ENCODE measurements around the gene DLG2.

Gene DLG2

DNA sequence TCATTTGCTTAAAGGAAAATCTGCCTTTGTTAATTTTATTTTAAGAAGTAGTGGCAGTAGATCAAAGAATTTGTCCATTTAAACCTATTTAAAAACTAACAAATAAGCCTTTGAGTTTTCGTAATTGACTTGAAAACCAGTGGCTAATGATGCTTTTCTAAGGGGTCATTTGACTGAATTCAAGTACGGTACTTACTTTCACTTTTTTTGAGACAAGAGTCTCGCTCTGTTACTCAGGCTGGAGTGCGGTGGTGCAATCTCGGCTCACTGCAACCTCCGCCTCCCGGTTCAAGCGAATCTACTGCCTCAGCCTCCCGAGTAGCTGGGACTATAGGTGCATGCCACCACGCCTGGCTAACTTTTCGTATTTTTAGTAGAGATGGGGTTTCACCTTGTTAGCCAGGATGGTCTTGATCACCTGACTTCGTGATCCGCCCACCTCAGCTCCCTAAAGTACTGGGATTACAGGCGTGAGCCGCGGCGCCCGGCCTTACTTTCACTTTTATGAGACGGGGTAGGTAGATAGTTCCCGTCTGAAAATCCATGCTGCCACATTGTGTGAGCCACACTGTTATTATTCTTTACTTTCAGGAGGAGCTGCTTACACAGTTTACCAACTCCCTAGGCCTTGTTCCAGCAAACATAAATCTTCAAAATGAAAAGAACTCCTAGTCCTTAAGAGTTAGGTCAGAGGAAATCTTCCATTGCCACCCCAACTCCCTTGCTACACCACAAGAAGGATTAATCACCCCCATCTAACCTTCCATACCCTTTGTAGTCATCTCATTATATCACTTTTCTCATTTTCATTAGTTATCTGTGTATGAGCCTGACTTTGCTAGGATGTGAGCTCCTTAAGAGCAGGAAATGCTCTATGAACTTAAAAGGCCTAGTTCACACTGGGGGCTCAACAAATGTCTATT, 1414.4 kb downstream of the DLG2 start:
- Histone ChIP-seq H3K9ac (ENCODE audit: low read depth in 1 of 2, low read length in 2 of 2) (no peak overlapping the region), H3K4me3 (ENCODE audit: low read length in 2 of 2) (no peak overlapping the region)

DNA sequence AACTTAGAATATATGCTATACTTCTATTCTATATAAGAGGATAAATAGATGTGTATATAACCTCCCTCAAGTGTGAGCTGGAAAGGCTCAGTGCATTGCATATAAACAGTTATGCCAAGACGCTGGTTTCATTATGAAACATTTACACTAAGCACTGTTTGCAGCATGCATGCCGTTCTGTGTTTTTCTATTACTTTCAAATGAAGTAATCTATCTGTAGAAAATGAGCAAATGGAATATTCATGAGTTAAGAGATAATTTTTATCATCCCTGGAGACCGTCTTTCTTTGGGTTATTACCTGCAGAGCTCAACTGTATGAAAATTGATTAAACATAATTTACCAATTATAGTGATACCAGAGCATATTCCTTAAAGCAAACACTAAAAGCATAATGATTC, 1415.2 kb downstream of the DLG2 start:
- Histone ChIP-seq H3K27ac (ENCODE audit: low read depth in 2 of 2, low read length in 2 of 2) (no peak overlapping the region), H3K9ac (ENCODE audit: low read depth in 1 of 2, low read length in 2 of 2) (no peak overlapping the region), H3K9me3 (ENCODE audit: control insufficient read depth in 2 of 2, low read length in 2 of 2) (no peaks in the 10 kb centered on the region), H3K27me3 (ENCODE audit: control insufficient read depth in 2 of 2, insufficient read depth in 2 of 2, low read length in 2 of 2) (no peaks in the 10 kb centered on the region), H3K36me3 (ENCODE audit: control insufficient read depth in 2 of 2, insufficient read depth in 2 of 2, low read length in 2 of 2) (no peaks in the 10 kb centered on the region), H3K4me1 (ENCODE audit: control insufficient read depth in 2 of 2, insufficient read depth in 2 of 2, low read length in 2 of 2) (no peaks in the 10 kb centered on the region), H3K4me3 (ENCODE audit: low read length in 2 of 2) (no peak overlapping the region)

More for the DNA sequence above, 1414.4 kb downstream of the DLG2 start:
- no peaks in the 10 kb centered on the region for H3K4me1 ChIP-seq (ENCODE audit: control insufficient read depth in 2 of 2, insufficient read depth in 2 of 2, low read length in 2 of 2)
- H3K36me3 ChIP-seq (ENCODE audit: control insufficient read depth in 2 of 2, insufficient read depth in 2 of 2, low read length in 2 of 2), result no peaks in the 10 kb centered on the region
- no peak overlapping the region for H3K27ac ChIP-seq (ENCODE audit: low read depth in 2 of 2, low read length in 2 of 2)
- H3K9me3 ChIP-seq (ENCODE audit: control insufficient read depth in 2 of 2, low read length in 2 of 2), result no peaks in the 10 kb centered on the region
- H3K27me3 ChIP-seq (ENCODE audit: control insufficient read depth in 2 of 2, insufficient read depth in 2 of 2, low read length in 2 of 2), result no peaks in the 10 kb centered on the region

DNA sequence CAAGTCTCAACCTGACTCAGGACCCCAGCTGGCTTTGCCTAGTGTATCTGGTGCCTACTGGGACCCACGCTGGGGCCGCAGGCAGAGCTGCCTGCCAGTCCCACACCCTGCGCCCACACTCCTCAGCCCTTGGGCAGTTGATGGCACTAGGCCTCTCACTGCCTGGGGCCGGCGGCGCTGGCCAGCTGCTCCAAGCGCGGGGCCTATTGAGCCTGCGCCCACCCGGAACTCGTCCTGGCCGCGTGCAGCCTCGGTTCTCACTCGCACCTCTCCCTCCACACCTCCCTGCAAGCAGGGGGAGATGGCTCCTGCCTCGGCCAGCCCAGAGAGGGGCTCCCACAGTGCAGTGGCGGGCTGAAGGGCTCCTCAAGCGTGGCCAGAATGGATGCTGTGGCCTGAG, 1432.4 kb downstream of the DLG2 start:
- H3K4me1 ChIP-seq (ENCODE audit: control insufficient read depth in 2 of 2, insufficient read depth in 2 of 2, low read length in 2 of 2), result no peaks in the 10 kb centered on the region
- H3K27me3 ChIP-seq (ENCODE audit: control insufficient read depth in 2 of 2, insufficient read depth in 2 of 2, low read length in 2 of 2), result no peaks in the 10 kb centered on the region
- H3K27ac ChIP-seq (ENCODE audit: low read depth in 2 of 2, low read length in 2 of 2), result no peak overlapping the region
- no peaks in the 10 kb centered on the region for H3K9me3 ChIP-seq (ENCODE audit: control insufficient read depth in 2 of 2, low read length in 2 of 2)
- H3K36me3 ChIP-seq (ENCODE audit: control insufficient read depth in 2 of 2, insufficient read depth in 2 of 2, low read length in 2 of 2), result no peaks in the 10 kb centered on the region
- no peak overlapping the region for H3K4me3 ChIP-seq (ENCODE audit: low read length in 2 of 2)
- H3K9ac ChIP-seq (ENCODE audit: low read depth in 1 of 2, low read length in 2 of 2), result no peak overlapping the region

DNA sequence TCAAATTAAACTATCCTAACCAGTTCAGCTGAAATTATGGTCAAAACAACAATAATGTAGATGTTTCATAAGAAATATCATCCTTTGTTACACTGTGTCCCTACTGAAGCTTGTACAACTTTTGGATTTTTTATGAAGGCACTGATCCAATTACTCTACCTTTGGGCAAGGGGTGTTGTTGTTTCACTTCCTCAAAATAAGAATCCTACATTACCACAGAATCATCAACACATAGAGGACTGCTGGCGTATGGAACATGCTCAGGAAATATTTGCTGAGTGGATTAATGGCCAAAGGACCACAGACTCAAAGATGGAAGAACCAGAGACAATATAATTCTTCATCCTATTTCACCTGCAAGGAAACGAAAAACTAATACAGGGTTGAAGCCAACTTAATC, 1433.4 kb downstream of the DLG2 start:
- H3K9me3 ChIP-seq (ENCODE audit: control insufficient read depth in 2 of 2, low read length in 2 of 2), result no peaks in the 10 kb centered on the region
- no peak overlapping the region for H3K27ac ChIP-seq (ENCODE audit: low read depth in 2 of 2, low read length in 2 of 2)
- no peaks in the 10 kb centered on the region for H3K4me1 ChIP-seq (ENCODE audit: control insufficient read depth in 2 of 2, insufficient read depth in 2 of 2, low read length in 2 of 2)
- H3K36me3 ChIP-seq (ENCODE audit: control insufficient read depth in 2 of 2, insufficient read depth in 2 of 2, low read length in 2 of 2), result no peaks in the 10 kb centered on the region
- H3K9ac ChIP-seq (ENCODE audit: low read depth in 1 of 2, low read length in 2 of 2), result no peak overlapping the region
- H3K27me3 ChIP-seq (ENCODE audit: control insufficient read depth in 2 of 2, insufficient read depth in 2 of 2, low read length in 2 of 2), result no peaks in the 10 kb centered on the region
- no peak overlapping the region for H3K4me3 ChIP-seq (ENCODE audit: low read length in 2 of 2)

DNA sequence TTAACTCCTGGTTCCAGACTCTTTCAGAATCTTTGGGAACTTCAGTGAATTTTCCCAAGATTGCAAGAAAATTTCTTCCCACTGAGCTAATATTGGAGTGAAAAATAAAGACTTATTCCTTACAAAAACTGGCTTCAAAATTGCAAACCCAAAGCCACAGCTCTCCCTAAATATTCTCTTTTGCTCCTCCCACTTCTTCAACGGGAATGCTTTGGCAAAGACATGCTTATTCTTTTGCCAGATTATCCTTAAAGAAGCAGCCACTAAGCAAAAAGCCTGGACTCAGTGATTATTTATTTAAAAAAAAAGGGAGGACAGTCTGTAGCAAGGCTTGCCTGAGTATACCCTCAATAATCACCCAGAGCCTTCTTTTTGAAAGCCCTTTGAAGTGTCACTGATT, 1438.6 kb downstream of the DLG2 start:
- H3K9me3 ChIP-seq (ENCODE audit: control insufficient read depth in 2 of 2, low read length in 2 of 2), result no peaks in the 10 kb centered on the region
- no peak overlapping the region for H3K9ac ChIP-seq (ENCODE audit: low read depth in 1 of 2, low read length in 2 of 2)
- no peaks in the 10 kb centered on the region for H3K36me3 ChIP-seq (ENCODE audit: control insufficient read depth in 2 of 2, insufficient read depth in 2 of 2, low read length in 2 of 2)
- H3K4me1 ChIP-seq (ENCODE audit: control insufficient read depth in 2 of 2, insufficient read depth in 2 of 2, low read length in 2 of 2), result no peaks in the 10 kb centered on the region
- H3K4me3 ChIP-seq (ENCODE audit: low read length in 2 of 2), result no peak overlapping the region
- no peak overlapping the region for H3K27ac ChIP-seq (ENCODE audit: low read depth in 2 of 2, low read length in 2 of 2)
- H3K27me3 ChIP-seq (ENCODE audit: control insufficient read depth in 2 of 2, insufficient read depth in 2 of 2, low read length in 2 of 2), result no peaks in the 10 kb centered on the region

DNA sequence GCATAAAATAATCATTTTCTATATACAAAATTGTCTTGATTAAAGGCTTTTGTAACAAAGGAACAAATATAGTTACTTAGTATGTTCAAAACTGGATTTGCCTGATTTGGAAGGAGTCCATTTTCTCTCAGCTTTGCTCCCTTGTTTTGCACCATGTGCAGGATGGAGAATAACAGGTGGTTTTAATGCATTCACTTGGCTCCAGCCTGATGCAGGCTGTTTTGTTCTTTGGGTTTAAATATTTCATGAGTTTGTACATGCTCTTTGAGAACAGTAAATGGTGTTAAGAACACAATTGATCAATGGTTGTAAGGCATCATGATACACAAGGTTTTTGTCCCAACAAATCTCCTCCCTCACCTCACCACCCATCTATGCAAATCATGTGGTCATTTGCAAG, 1454.1 kb downstream of the DLG2 start:
- no peaks in the 10 kb centered on the region for H3K4me1 ChIP-seq (ENCODE audit: control insufficient read depth in 2 of 2, insufficient read depth in 2 of 2, low read length in 2 of 2)
- H3K36me3 ChIP-seq (ENCODE audit: control insufficient read depth in 2 of 2, insufficient read depth in 2 of 2, low read length in 2 of 2), result no peaks in the 10 kb centered on the region
- no peak overlapping the region for H3K4me3 ChIP-seq (ENCODE audit: low read length in 2 of 2)
- H3K27me3 ChIP-seq (ENCODE audit: control insufficient read depth in 2 of 2, insufficient read depth in 2 of 2, low read length in 2 of 2), result no peaks in the 10 kb centered on the region
- no peak overlapping the region for H3K27ac ChIP-seq (ENCODE audit: low read depth in 2 of 2, low read length in 2 of 2)
- no peak overlapping the region for H3K9ac ChIP-seq (ENCODE audit: low read depth in 1 of 2, low read length in 2 of 2)
- H3K9me3 ChIP-seq (ENCODE audit: control insufficient read depth in 2 of 2, low read length in 2 of 2), result no peaks in the 10 kb centered on the region

DNA sequence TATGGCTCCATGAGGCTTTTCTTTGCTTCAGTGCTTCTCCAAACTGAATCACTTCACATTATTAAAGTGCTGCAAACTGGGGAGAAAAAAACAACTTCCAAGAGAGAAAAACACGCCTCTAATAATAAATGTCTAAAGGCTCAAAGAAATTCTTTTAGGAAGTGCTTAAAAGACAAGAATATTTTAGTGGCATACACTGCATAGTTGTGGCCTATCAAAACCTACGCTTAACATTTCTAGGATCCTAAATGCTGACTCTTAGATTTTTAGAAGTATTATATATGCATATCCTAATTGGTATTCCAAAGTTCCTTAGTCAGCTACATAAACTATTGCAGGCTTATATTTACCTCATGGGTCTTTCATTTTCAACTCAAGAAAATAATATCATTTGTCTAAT, 1462.0 kb downstream of the DLG2 start:
- no peaks in the 10 kb centered on the region for H3K36me3 ChIP-seq (ENCODE audit: control insufficient read depth in 2 of 2, insufficient read depth in 2 of 2, low read length in 2 of 2)
- H3K4me1 ChIP-seq (ENCODE audit: control insufficient read depth in 2 of 2, insufficient read depth in 2 of 2, low read length in 2 of 2), result no peaks in the 10 kb centered on the region
- no peak overlapping the region for H3K9ac ChIP-seq (ENCODE audit: low read depth in 1 of 2, low read length in 2 of 2)
- H3K9me3 ChIP-seq (ENCODE audit: control insufficient read depth in 2 of 2, low read length in 2 of 2), result no peaks in the 10 kb centered on the region
- H3K27me3 ChIP-seq (ENCODE audit: control insufficient read depth in 2 of 2, insufficient read depth in 2 of 2, low read length in 2 of 2), result no peaks in the 10 kb centered on the region
- no peak overlapping the region for H3K4me3 ChIP-seq (ENCODE audit: low read length in 2 of 2)
- no peak overlapping the region for H3K27ac ChIP-seq (ENCODE audit: low read depth in 2 of 2, low read length in 2 of 2)

DNA sequence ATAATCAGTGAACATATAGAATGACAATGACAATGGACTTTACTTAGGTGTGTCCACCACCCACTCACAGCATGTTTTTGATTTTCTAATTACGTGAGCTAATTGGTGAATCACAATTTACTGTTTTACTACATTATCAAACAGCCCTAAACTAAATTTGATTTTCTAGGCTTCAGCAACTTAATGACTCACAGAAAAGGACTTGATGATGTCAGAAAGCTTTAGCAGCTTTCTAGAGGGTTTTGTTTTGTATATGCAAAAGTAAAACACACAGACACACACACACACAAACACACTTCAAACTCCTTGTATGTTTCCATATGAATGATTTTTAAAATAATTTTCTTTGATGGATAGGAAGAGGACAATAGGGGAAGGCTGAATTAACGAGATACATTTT, 1462.4 kb downstream of the DLG2 start:
- H3K9me3 ChIP-seq (ENCODE audit: control insufficient read depth in 2 of 2, low read length in 2 of 2), result no peaks in the 10 kb centered on the region
- no peak overlapping the region for H3K27ac ChIP-seq (ENCODE audit: low read depth in 2 of 2, low read length in 2 of 2)

DNA sequence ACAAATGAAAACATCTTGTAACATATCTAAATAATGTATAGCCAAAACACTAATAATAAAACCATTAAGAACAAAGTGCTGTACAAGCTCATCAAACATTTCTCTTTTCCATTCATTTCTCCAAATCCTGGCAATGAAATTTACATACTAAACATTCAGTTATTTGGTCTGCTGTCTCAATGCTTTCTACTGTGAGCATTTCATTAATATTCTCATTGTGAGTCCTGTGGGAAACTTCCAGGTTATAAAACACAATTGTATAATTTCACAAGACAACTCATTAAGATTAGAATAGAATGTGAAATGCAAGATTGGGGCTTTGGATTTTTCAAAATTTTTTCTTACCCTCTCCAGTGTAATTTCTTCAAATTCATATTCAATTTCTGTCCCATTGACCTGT, 1464.0 kb downstream of the DLG2 start:
- Histone ChIP-seq H3K9ac (ENCODE audit: low read depth in 1 of 2, low read length in 2 of 2) (no peak overlapping the region), H3K4me1 (ENCODE audit: control insufficient read depth in 2 of 2, insufficient read depth in 2 of 2, low read length in 2 of 2) (no peaks in the 10 kb centered on the region), H3K36me3 (ENCODE audit: control insufficient read depth in 2 of 2, insufficient read depth in 2 of 2, low read length in 2 of 2) (no peaks in the 10 kb centered on the region), H3K27me3 (ENCODE audit: control insufficient read depth in 2 of 2, insufficient read depth in 2 of 2, low read length in 2 of 2) (no peaks in the 10 kb centered on the region), H3K9me3 (ENCODE audit: control insufficient read depth in 2 of 2, low read length in 2 of 2) (no peaks in the 10 kb centered on the region), H3K27ac (ENCODE audit: low read depth in 2 of 2, low read length in 2 of 2) (no peak overlapping the region), H3K4me3 (ENCODE audit: low read length in 2 of 2) (no peak overlapping the region)

More for the DNA sequence above, 1462.4 kb downstream of the DLG2 start:
- Histone ChIP-seq H3K4me1 (ENCODE audit: control insufficient read depth in 2 of 2, insufficient read depth in 2 of 2, low read length in 2 of 2) (no peaks in the 10 kb centered on the region), H3K4me3 (ENCODE audit: low read length in 2 of 2) (no peak overlapping the region), H3K27me3 (ENCODE audit: control insufficient read depth in 2 of 2, insufficient read depth in 2 of 2, low read length in 2 of 2) (no peaks in the 10 kb centered on the region), H3K9ac (ENCODE audit: low read depth in 1 of 2, low read length in 2 of 2) (no peak overlapping the region), H3K36me3 (ENCODE audit: control insufficient read depth in 2 of 2, insufficient read depth in 2 of 2, low read length in 2 of 2) (no peaks in the 10 kb centered on the region)

DNA sequence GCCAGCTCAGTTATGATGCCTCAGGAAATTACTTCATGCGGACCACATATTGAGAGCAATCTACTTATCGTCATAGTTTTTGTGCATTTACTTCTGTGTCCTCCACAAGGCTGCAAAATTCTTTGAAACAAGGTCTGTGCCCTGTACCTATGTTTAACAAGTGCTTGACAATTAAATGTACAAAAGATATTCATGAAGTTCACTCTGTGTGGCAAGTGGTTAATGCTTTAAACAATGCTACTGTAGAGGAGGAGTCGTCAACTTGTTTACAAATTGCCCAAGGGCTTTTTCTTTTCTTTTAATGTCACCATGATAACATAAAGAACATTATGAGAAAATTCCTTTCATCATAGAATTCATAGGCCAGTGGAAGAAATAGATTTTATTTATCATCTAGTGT, 1469.5 kb downstream of the DLG2 start:
- no peaks in the 10 kb centered on the region for H3K27me3 ChIP-seq (ENCODE audit: control insufficient read depth in 2 of 2, insufficient read depth in 2 of 2, low read length in 2 of 2)
- no peak overlapping the region for H3K27ac ChIP-seq (ENCODE audit: low read depth in 2 of 2, low read length in 2 of 2)
- no peaks in the 10 kb centered on the region for H3K4me1 ChIP-seq (ENCODE audit: control insufficient read depth in 2 of 2, insufficient read depth in 2 of 2, low read length in 2 of 2)
- no peaks in the 10 kb centered on the region for H3K36me3 ChIP-seq (ENCODE audit: control insufficient read depth in 2 of 2, insufficient read depth in 2 of 2, low read length in 2 of 2)
- peaks cover 3 to 4% of the 10 kb centered on the region in 2 donors for H3K9me3 ChIP-seq (ENCODE audit: control insufficient read depth in 2 of 2, low read length in 2 of 2)
- H3K4me3 ChIP-seq (ENCODE audit: low read length in 2 of 2), result no peak overlapping the region
- no peak overlapping the region for H3K9ac ChIP-seq (ENCODE audit: low read depth in 1 of 2, low read length in 2 of 2)

All from mucosa of rectum (tissue), 2 donors.